GM21526 (cell line): ENCODE data around the gene IFIT2.
"Not testable (repeated sequence)": the region's sequence is repeated elsewhere in the genome, so short reads cannot be mapped to it uniquely, and the experiment has no call there.

Experiments used
- ATAC-seq: cut with Tn5 transposase; IDR thresholded peaks from one replicate; pipeline ENCODE4 v1.9.1; 2021; ENCODE audit warnings: moderate library complexity; ENCODE audit not compliant: unreplicated experiment, low FRiP score

Gene IFIT2

DNA sequence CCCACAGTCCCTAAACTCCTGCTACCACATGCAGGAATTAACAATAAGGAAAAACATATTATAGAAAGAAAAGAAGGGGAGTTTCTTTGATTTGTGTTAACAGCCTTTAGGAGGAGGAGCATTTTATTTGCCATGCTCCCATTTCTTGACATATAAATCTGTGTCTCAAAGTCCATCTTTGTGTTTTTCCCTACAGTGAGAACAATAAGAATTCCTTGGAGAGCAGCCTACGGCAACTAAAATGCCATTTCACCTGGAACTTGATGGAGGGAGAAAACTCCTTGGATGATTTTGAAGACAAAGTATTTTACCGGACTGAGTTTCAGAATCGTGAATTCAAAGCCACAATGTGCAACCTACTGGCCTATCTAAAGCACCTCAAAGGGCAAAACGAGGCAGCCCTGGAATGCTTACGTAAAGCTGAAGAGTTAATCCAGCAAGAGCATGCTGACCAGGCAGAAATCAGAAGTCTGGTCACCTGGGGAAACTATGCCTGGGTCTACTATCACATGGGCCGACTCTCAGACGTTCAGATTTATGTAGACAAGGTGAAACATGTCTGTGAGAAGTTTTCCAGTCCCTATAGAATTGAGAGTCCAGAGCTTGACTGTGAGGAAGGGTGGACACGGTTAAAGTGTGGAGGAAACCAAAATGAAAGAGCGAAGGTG, 4.1 kb downstream of the IFIT2 start:
- no peak for ATAC-seq

DNA sequence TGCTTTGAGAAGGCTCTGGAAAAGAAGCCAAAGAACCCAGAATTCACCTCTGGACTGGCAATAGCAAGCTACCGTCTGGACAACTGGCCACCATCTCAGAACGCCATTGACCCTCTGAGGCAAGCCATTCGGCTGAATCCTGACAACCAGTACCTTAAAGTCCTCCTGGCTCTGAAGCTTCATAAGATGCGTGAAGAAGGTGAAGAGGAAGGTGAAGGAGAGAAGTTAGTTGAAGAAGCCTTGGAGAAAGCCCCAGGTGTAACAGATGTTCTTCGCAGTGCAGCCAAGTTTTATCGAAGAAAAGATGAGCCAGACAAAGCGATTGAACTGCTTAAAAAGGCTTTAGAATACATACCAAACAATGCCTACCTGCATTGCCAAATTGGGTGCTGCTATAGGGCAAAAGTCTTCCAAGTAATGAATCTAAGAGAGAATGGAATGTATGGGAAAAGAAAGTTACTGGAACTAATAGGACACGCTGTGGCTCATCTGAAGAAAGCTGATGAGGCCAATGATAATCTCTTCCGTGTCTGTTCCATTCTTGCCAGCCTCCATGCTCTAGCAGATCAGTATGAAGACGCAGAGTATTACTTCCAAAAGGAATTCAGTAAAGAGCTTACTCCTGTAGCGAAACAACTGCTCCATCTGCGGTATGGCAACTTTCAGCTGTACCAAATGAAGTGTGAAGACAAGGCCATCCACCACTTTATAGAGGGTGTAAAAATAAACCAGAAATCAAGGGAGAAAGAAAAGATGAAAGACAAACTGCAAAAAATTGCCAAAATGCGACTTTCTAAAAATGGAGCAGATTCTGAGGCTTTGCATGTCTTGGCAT, 4.8 kb downstream of the IFIT2 start:
- ATAC-seq = no peak

DNA sequence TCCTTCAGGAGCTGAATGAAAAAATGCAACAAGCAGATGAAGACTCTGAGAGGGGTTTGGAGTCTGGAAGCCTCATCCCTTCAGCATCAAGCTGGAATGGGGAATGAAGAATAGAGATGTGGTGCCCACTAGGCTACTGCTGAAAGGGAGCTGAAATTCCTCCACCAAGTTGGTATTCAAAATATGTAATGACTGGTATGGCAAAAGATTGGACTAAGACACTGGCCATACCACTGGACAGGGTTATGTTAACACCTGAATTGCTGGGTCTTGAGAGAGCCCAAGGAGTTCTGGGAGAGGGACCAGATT, 5.4 kb downstream of the IFIT2 start:
- no peak for ATAC-seq

DNA sequence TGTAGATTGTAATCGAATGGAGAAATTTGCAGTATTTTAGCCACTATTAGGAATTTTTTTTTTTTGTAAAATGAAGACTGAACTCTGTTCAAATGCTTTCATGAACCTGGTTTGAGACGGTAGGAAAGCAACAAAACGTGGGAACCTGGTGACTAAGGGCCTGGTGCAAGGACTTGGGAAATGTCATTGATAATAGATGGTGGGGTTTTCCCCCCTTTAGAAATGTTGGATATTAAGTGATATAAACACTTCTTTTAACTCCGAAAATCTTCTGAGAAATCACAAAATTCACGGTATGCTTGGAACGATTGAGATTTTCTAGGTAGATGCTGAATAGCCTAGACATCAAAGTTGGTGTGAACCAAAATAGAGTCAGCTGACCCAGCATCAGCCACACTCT, 6.4 kb downstream of the IFIT2 start:
- ATAC-seq = no peak

DNA sequence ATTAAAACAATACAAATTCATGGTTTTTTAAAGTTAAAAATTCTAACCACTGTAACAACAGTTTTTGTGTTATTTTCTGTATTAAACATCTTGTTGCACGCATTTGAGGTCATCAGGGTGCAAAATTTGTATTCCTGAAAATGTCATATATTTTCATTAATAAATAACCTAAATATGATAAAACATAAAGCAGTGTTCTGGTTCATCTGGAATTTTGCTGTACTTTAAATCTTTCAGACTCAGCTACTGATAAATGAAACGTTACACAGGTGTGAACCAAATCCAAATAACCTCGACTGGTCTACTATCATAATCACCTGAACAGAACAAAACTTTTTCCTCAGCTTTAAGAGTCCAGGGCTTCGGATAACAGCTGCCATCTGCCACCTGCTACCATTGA, 6.9 kb downstream of the IFIT2 start:
- ATAC-seq = no peak

DNA sequence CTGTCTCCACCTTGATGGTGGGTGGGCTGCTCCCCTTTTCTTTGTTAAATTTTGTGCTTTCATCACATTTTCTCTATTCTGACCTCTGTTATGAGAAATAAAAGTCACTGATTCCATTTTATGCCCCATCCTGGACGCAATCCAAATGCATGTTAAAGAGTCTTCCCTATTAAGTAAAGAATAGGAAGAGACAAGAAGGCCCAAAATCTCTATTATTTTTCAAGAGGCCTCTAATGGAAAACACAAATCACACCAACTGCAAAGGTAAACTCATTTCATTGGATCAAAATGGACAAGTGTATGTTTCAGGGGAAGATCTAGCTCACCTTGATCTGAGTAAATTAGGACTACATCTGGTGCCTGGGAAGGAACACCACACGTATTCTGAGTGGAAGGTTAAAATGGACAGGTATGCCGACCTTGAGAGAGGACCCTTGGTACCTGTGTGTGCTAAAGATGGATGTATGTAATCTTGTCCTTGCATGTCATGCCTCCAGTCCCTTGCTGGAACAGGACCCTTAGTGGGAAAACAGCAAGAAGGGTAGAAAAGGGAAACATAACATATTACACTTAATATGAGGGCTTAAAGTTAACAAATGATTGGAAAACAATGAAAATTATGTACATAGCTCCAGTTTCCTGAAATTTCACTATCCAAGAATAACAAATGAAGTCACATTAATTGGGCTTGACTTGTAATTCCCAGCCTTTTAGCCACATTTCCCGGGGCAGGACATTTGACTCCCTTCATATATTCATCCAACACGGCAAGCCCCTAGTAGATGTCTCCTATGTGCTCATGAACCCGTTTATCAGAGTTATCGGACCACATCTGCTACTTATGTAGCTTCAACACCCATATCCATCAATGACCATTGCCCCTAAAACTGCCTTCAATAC, 7.6 kb downstream of the IFIT2 start:
- no peak for ATAC-seq

DNA sequence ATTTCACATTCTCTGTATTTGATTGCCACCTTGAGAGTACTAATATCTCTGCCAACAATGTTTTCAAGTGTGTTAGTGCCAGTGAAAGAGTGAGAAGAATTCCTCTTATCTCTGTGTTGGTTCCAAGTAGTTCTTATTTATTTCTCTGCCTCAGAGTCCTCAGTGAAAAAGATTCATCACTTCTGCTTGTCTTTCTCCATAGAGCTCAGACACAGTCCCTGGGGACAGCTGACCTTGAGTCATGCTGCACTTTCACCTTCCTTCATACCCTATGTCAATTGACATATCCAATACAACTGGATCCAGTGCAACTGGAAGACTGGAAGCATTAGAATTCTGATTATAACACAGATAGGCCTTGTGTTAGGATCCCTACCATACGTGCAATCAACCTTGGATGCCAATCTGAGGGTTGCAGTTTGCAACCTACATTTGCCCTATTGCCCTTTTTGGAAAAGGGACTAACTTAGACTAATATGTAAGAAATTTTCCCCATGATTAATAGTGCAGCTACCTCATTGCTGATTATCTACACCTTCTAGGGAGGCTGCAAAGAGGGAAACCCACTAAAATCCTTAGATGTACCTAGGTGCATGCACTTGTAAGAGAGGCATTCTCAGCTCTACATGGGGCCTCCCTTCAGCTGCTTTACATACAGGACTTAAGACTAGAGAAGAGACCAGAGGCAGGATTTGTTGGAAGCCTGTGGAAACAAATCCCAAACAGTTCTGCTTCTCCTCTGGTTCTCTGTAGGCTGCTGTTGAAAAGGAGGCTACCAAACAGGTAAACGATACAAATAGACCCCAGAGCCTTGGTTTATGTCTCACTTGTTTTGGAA, 8.4 kb downstream of the IFIT2 start:
- no peak for ATAC-seq

DNA sequence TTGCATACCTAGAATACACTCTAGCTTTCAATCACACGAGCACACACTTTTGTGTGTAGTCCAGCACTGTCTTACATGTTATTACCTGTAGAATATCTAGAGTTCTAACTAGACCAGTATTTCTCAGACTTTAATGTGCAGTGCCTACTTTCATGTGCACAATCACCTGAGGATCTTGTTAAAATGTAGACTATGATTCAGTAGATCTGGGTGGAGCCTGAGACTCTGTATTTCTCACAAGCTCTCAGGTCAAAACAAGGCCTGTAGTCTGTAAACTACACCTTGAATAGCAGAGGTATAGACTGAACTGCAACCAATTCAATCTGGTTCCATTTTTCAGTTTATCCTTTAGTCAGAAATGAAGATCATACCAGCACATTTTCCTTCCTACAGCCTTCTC, 11.1 kb downstream of the IFIT2 start:
- ATAC-seq = no peak

DNA sequence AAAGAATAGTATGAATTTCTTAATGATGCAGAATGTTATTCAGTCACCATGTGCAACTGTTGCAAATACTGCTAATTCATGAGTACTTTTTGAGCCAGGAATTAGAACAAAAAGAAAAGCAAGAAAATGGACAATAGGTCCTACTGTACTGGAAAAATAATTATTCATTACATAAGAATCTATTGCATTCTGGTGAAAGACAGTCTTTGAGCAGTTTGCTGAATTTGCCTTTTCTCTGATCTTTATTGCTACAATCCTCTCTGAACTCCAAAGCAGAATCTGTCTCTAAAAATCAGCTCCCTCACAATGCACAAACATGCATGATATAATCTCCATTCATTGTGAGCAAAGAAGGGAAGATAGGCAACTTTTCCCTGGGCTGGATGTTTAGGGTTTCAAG, 12.8 kb downstream of the IFIT2 start:
- no peak for ATAC-seq

DNA sequence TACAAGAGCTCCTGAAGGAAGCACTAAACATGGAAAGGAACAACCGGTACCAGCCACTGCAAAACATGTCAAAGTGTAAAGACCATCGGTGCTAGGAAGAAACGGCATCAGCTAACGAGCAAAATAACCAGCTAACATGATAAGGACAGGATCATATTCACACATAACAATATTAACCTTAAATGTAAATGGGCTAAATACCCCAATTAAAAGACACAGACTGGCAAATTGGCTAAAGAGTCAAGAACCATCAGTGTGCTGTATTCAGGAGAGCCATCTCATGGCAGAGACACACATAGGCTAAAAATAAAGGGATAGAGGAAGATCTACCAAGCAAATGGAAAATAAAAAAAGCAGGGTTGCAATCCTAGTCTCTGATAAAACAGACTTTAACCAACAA, 16.2 kb downstream of the IFIT2 start:
- ATAC-seq = not testable (repeated sequence)

DNA sequence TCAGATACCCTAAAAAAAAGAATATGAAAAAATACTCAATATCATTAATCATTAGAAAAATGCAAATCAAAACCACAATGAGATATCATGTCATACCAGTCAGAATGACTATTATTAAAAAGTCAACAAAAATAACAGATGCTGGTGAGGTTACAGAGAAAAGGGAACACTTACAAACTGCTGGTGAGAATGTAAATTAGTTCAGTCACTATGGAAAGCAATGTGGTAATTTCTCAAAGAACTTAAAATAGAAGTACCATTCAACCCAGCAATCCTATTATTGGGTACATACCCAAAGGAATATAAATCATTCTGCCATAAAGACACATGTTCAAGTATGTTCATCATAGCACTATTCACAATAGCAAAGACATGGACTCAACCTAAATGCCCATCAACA, 23.2 kb downstream of the IFIT2 start:
- not testable (repeated sequence) for ATAC-seq

DNA sequence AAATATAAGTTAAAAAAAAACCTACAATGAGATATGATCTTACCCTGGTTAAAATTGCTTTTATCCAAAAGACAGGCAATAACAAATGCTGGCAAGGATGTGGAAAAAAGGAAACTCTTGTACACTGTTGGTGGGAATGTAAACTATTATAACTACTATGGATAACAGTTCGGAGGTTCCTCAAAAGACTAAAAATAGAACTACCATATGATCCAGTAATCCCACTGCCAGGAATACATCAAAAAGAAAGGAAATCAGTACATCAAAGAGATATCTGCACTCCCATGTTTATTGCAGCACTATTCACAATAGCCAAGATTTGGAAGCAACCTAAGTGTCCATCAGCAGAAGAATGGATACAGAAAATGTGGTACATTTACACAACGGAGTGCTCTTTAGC, 24.0 kb downstream of the IFIT2 start:
- ATAC-seq = not testable (repeated sequence)

DNA sequence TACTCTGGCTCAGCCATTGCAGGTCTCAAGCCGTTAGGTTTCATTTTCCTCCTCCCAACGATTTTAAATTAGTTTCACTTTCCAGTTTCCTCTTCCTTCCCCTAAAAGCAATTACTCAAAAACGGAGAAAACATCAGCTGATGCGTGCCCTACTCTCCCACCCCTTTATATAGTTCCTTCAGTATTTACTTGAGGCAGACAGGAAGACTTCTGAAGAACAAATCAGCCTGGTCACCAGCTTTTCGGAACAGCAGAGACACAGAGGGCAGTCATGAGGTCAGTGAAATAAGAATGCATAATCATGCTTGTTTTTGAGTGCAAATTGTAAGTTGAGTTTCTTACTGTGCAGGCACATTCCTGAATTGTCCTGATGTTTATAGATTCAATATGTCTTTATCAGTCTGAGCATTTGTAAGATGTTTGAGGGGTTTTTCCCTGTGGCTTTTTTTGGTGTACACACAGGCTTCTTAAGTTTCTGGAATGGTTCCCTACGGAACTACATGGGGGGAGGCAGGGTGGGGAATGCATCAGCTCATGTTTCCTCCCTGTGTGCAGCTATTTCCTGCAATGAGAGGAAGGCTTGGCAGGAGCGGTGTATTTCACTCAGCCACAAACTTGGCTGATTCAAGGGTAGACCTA, 26.1 kb downstream of the IFIT2 start, which contains the start of gene IFIT3:
Gene IFIT3 (plus strand): TSS at position 195 of the 639 bp plus-strand sequence. CDS start 77 bp downstream, at position 272.
- ATAC-seq = no peak

DNA sequence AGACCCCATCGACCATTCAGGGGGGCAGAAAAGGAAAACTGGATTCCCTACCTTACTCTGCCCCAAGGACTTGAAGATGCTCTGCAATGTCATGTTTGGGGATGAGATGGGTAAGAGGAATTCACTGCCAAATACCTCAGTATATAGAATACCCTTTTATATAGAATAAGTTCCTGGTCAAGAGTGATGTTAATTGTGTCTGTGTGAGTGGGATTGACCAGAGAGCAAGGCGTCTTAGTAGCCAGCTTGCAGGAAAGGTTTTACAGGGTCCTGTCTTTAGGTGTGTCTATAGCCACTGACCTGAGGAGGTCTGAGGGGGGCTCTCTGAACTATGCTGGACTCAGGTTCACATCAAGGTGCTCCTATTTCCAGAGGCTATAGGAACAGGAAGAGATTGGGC, 27.3 kb downstream of the IFIT2 start:
- no peak for ATAC-seq

DNA sequence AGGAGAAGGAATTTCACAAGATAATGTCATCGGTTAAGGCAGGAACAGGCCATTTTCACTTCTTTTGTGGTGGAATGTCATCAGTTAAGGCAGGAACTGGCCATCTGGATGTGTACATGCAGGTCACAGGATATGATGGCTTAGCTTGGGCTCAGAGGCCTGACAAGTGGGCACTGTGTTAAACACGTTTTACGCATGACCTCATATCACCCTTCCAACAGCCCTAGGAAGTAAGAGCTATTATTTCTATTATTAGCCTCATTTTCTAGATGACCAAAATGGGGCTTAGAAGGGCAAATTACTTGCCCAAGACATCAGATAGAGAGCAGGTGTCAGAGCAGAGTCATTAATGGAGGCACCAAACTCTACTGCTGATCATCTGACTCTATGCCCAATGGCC, 28.2 kb downstream of the IFIT2 start:
- not testable (repeated sequence) for ATAC-seq

DNA sequence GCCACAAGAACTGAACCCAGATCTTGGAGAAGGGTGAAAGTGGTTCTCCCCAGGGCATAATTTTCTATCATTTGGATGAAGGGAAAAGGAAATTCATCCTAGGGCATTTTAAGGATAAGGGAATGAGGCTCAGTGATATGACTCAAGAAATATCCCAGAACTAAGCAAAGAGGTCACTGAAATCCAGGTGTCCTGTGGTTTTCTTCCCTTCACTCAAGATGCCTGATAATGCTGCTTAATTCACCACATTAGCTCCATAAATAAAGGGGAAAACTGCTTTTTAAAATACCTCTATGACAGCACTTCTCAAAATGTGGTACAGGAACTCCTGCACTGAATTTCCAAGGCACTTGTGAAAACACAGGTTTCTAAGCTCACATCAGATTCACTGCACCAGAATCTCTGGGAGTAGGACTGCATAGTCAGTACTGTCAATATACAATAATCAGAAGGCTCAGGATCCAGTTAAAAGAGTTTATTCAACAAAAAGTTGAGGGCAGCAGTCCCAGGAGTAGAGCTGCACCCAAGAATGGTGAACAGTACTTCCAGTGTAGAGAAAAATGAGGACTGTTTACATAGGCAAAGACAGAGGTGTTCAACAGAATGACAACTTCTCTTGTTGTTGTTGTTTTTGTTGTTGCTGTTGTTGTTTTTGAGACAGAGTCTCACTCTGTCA, 28.8 kb downstream of the IFIT2 start:
- ATAC-seq = no peak

DNA sequence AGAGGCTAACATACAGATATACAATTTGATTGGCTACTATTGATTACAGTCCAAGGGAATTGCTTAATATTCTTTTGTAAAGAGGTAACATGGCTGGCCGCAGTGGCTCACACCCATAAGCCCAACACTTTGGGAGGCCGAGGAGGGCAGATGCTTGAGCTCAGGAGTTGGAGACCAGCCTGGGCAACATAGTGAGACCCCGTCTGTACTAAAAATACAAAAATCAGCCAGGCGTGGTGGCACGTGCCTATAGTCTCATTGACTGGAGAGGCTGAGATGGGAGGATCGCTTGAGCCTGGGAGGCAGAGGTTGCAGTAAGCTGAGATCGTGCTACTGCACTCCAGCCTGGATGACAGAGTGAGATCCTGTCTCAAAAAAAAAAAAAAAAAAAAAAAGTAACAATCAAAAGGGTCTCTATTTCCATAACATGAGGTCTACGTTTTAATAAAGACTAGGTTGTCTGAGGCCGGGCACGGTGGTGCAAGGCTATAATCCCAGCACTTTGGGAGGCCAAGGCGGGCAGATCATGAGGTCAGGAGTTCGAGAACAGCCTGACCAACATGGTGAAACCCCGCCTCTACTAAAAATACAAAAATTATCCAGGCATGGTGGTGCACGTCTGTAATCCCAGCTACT, 29.8 kb downstream of the IFIT2 start:
- not testable (repeated sequence) for ATAC-seq

DNA sequence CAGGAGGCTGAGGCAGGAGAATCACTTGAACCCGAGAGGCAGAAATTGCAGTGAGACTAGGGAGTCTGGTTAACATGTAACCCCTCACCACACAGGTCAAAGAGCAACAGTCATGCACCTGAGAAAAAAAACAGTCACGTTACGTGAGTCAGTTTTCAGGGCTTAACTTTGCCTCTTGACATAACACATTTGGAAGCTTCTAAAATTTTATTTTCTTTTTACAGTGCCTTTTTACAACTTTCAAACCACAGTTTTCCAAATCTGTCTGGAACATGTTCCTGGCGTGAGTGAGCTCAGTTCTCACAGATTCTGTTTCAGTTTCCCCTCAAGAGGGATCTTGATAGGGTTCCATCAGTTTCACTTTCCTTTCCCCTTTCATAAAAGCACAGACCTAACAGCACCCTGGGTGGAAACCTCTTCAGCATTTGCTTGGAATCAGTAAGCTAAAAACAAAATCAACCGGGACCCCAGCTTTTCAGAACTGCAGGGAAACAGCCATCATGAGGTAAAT, 30.3 kb downstream of the IFIT2 start:
- ATAC-seq = peak; percentile 51

DNA sequence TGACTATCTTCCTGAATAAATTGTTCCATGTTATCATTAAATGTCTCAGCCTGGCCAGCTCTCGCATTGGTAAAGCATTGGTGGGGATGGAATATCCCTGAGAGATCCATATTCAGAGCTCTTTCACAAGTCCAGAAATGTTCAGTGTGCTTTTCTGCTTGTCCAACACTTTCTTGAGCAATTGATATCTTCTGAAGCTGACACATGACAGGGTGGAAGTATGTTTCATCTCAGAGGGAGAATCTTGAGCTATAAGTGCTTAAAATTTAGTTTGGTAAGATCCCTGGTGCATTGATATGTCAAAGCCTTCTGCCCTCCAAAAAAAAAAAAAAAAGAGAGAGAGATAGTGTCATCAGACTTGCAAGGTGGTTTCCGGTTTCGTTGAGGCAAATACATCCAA, 33.4 kb downstream of the IFIT2 start:
- ATAC-seq = no peak
